GM18873 (cell line): ENCODE results near the gene TMEM170A.

ENCODE experiments used
- ATAC-seq: cut with Tn5 transposase; IDR thresholded peaks from one replicate; pipeline ENCODE4 v1.9.1; 2021; ENCODE audit warnings: mild to moderate bottlenecking, moderate library complexity, moderate number of reproducible peaks; ENCODE audit not compliant: unreplicated experiment, low FRiP score

Gene TMEM170A

GRCh38 chr16:75482434-75483205 lies 18.1 kb upstream of the TMEM170A start:
- no peak for ATAC-seq

GRCh38 chr16:75481475-75481874 lies 17.0 kb upstream of the TMEM170A start:
- no peak for ATAC-seq

- ATAC-seq: no peak
Measured at GRCh38 chr16:75479421-75479990, 15.0 kb upstream of the TMEM170A start.

GRCh38 chr16:75478480-75479345 lies 14.2 kb upstream of the TMEM170A start:
- no peak for ATAC-seq

GRCh38 chr16:75477680-75478473 lies 13.4 kb upstream of the TMEM170A start:
- ATAC-seq: no peak

- ATAC-seq: no peak
Measured at GRCh38 chr16:75476817-75477216, 12.3 kb upstream of the TMEM170A start.

- ATAC-seq: no peak
Measured at GRCh38 chr16:75475420-75475847, 10.9 kb upstream of the TMEM170A start.

GRCh38 chr16:75472908-75473877 lies 8.7 kb upstream of the TMEM170A start:
- no peak for ATAC-seq

- ATAC-seq: peak; percentile 73
Measured at GRCh38 chr16:75471723-75472633, 7.5 kb upstream of the TMEM170A start.

GRCh38 chr16:75466760-75467159 lies 2.3 kb upstream of the TMEM170A start:
- no peak for ATAC-seq

- peak; percentile 8 for ATAC-seq
Measured at GRCh38 chr16:75463389-75464121, 934 bp downstream of the TMEM170A start.

GRCh38 chr16:75462806-75463205 lies 1.7 kb downstream of the TMEM170A start:
- ATAC-seq: peak; percentile 25

GRCh38 chr16:75461575-75461974 lies 2.9 kb downstream of the TMEM170A start:
- ATAC-seq: no peak

GRCh38 chr16:75460446-75460845 lies 4.0 kb downstream of the TMEM170A start:
- ATAC-seq: no peak

- ATAC-seq: no peak
Measured at GRCh38 chr16:75459691-75460090, 4.8 kb downstream of the TMEM170A start.

- no peak for ATAC-seq
Measured at GRCh38 chr16:75458439-75458838, 6.0 kb downstream of the TMEM170A start.

- ATAC-seq: no peak
Measured at GRCh38 chr16:75458029-75458428, 6.5 kb downstream of the TMEM170A start.
